MM.1S (cell line): ENCODE measurements around the gene PRKG2.

Experiments used
- DNase-seq: peaks from one replicate; pipeline ENCODE4 v3.0.0-alpha.2; 2015
- H2AFZ ChIP-seq: fragments of 300-600 bp; sonication (generic); 2 replicates; pipeline ENCODE4 v1.6.0; 2016; ENCODE audit warnings: antibody characterized with exemption, low read length
- H3F3A ChIP-seq: fragments of 300-600 bp; sonication (generic); 2 replicates; pipeline ENCODE4 v1.6.1; 2016; ENCODE audit warnings: mild to moderate bottlenecking, antibody characterized with exemption, low read length, moderate library complexity, mixed read lengths; ENCODE audit not compliant: insufficient read depth
- H3K27ac ChIP-seq: fragments of 300-600 bp; sonication (generic); 2 replicates; pipeline ENCODE4 v1.5.1; 2016; ENCODE audit warnings: mild to moderate bottlenecking, low read length
- H3K27me3 ChIP-seq: fragments of 300-600 bp; sonication (generic); replicated peaks from 2 replicates; pipeline ENCODE4 v1.6.0; 2016; ENCODE audit warnings: low read length; ENCODE audit not compliant: insufficient read depth
- H3K36me3 ChIP-seq: fragments of 300-600 bp; sonication (generic); replicated peaks from 2 replicates; pipeline ENCODE4 v1.6.1; 2016; ENCODE audit warnings: mild to moderate bottlenecking, low read length, mixed read lengths; ENCODE audit not compliant: insufficient read depth
- H3K4me1 ChIP-seq: fragments of 300-600 bp; sonication (generic); 2 replicates; pipeline ENCODE4 v1.6.1; 2016; ENCODE audit warnings: low read length, mixed read lengths
- H3K4me2 ChIP-seq: fragments of 300-600 bp; sonication (generic); 2 replicates; pipeline ENCODE4 v1.6.0; 2016; ENCODE audit warnings: low read depth, low read length
- H3K4me3 ChIP-seq: fragments of 300-600 bp; sonication (generic); 2 replicates; pipeline ENCODE4 v1.5.1; 2016; ENCODE audit warnings: low read length, mixed read lengths
- H3K79me2 ChIP-seq: fragments of 300-600 bp; sonication (generic); 2 replicates; pipeline ENCODE4 v1.6.1; 2016; ENCODE audit warnings: mixed run types, low read length, mixed read lengths
- H3K9ac ChIP-seq: fragments of 300-600 bp; sonication (generic); 2 replicates; pipeline ENCODE4 v1.6.1; 2016; ENCODE audit warnings: low read length, mixed read lengths
- H3K9me2 ChIP-seq: fragments of 300-600 bp; sonication (generic); replicated peaks from 2 replicates; pipeline ENCODE4 v1.6.1; 2016; ENCODE audit warnings: mild to moderate bottlenecking, low read length, mixed read lengths; ENCODE audit not compliant: insufficient read depth
- H3K9me3 ChIP-seq: fragments of 300-600 bp; sonication (generic); replicated peaks from 2 replicates; pipeline ENCODE4 v1.6.1; 2016; ENCODE audit warnings: mild to moderate bottlenecking, low read length, mixed read lengths; ENCODE audit not compliant: insufficient read depth
- H4K20me1 ChIP-seq: fragments of 300-600 bp; sonication (generic); 2 replicates; pipeline ENCODE4 v1.6.1; 2016; ENCODE audit warnings: mild to moderate bottlenecking, low read length, moderate library complexity, mixed read lengths; ENCODE audit not compliant: insufficient read depth
- CTCF ChIP-seq: fragments of 300-600 bp; sonication (generic); IDR thresholded peaks from 2 replicates; pipeline ENCODE4 v1.5.1; 2016; ENCODE audit warnings: antibody characterized with exemption, low read length, mixed read lengths
- EZH2 ChIP-seq: fragments of 300-600 bp; sonication (generic); optimal IDR thresholded peaks from 2 replicates; pipeline ENCODE3; 2017; ENCODE audit warnings: low read depth, mild to moderate bottlenecking, antibody characterized with exemption, low read length, mixed read lengths
- EZH2phosphoT487 ChIP-seq: fragments of 300-600 bp; sonication (generic); IDR thresholded peaks from 2 replicates; pipeline ENCODE4 v1.6.1; 2018; ENCODE audit warnings: antibody characterized with exemption, low read length

PRKG2 gene

DNA sequence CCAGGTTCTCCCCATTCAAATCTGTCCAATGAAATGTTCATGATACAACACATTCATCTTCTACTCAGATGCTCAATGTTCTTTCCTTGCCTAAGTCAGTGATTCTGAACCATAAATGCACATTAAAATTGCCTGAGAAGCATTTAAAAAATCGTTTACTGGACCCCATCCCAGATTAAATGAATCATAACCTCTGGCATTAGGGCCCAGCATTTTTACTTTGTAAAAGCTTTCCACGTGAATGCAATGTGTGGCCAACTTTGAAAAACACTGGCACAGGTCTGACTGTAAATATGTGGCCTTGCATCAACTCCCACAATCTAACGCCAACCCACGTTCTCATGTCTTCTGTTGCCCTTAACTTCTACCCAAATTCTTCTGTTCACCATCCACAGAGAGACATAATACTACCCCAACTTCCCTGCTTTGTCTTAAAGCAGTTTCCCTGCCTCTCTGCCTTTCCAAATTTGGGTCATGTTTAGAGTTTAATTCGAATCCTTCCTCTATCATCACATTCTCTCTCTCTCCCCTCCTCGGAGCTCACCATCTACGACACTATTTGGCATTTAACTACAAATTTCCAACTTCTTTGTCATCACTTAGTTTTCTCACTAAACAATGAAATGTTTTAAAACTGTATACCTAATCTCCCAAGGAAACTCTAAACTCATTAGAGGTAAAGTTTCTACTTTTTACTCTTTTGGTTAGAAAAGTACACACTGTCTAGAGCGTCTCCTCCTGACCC, 78.7 kb downstream of the PRKG2 start:
- TF ChIP-seq EZH2 (no peak), EZH2phosphoT487 (no peak), CTCF (no peak)
- Histone ChIP-seq H3K79me2 (no peaks in the 10 kb centered on the region), H4K20me1 (no peaks in the 10 kb centered on the region), H3K9ac (no peak overlapping the region), H3K4me3 (no peak overlapping the region), H3K36me3 (no peaks in the 10 kb centered on the region), H2AFZ (no peak overlapping the region), H3K9me2 (no peaks in the 10 kb centered on the region), H3K27ac (no peak overlapping the region), H3K9me3 (no peaks in the 10 kb centered on the region), H3K27me3 (no peaks in the 10 kb centered on the region), H3F3A (no peaks in the 10 kb centered on the region), H3K4me2 (no peak overlapping the region), H3K4me1 (no peaks in the 10 kb centered on the region)
- DNase-seq, result no peak

GRCh38 chr4:81135501-81135900, 79.5 kb downstream of the PRKG2 start:
- no peaks in the 10 kb centered on the region for H3K36me3 ChIP-seq
- H3K4me2 ChIP-seq, result no peak overlapping the region
- no peak for DNase-seq
- no peak for TF ChIP-seq EZH2
- no peak for TF ChIP-seq CTCF
- TF ChIP-seq EZH2phosphoT487, result no peak
- H3F3A ChIP-seq, result no peaks in the 10 kb centered on the region
- H3K9me3 ChIP-seq, result no peaks in the 10 kb centered on the region
- H3K27me3 ChIP-seq, result no peaks in the 10 kb centered on the region
- no peak overlapping the region for H3K27ac ChIP-seq
- H3K4me3 ChIP-seq, result no peak overlapping the region
- no peaks in the 10 kb centered on the region for H4K20me1 ChIP-seq
- H3K4me1 ChIP-seq, result no peaks in the 10 kb centered on the region
- H3K79me2 ChIP-seq, result no peaks in the 10 kb centered on the region
- no peak overlapping the region for H2AFZ ChIP-seq
- no peaks in the 10 kb centered on the region for H3K9me2 ChIP-seq
- H3K9ac ChIP-seq, result no peak overlapping the region

- Histone ChIP-seq H3F3A (no peaks in the 10 kb centered on the region), H3K27ac (no peak overlapping the region), H3K4me1 (no peaks in the 10 kb centered on the region), H3K4me3 (no peak overlapping the region), H2AFZ (no peak overlapping the region), H3K27me3 (no peaks in the 10 kb centered on the region), H3K79me2 (no peaks in the 10 kb centered on the region), H4K20me1 (no peaks in the 10 kb centered on the region), H3K36me3 (no peaks in the 10 kb centered on the region), H3K9me2 (no peaks in the 10 kb centered on the region), H3K9ac (no peak overlapping the region), H3K9me3 (no peaks in the 10 kb centered on the region), H3K4me2 (no peak overlapping the region)
- DNase-seq, result no peak
- no peak for TF ChIP-seq EZH2
Measured at GRCh38 chr4:81131563-81131962, 83.5 kb downstream of the PRKG2 start.

- Histone ChIP-seq H3K79me2 (no peaks in the 10 kb centered on the region), H3K4me2 (no peak overlapping the region), H4K20me1 (no peaks in the 10 kb centered on the region), H3K9ac (no peak overlapping the region), H3K9me3 (no peaks in the 10 kb centered on the region), H3F3A (no peaks in the 10 kb centered on the region), H3K4me1 (no peaks in the 10 kb centered on the region), H2AFZ (no peak overlapping the region), H3K9me2 (no peaks in the 10 kb centered on the region), H3K4me3 (no peak overlapping the region), H3K27ac (no peak overlapping the region), H3K36me3 (no peaks in the 10 kb centered on the region), H3K27me3 (no peaks in the 10 kb centered on the region)
- no peak for DNase-seq
- no peak for TF ChIP-seq EZH2
- TF ChIP-seq CTCF, result no peak
- TF ChIP-seq EZH2phosphoT487, result no peak
Measured at GRCh38 chr4:81131066-81131465, 84.0 kb downstream of the PRKG2 start.
